Type B pancreatic cell (in vitro differentiated cells): Measurements from ENCODE around the gene FNDC3A. TPM values are rescaled to one million over a fixed set of nuclear protein-coding genes. Genes with fewer than 3 reads are reported as not detected.

Experiments used
- DNase-seq: peaks from one replicate; pipeline ENCODE4 v3.0.0; 2021; ENCODE audit warnings: mixed read lengths; ENCODE audit not compliant: unreplicated experiment; ENCODE audit errors: extremely low spot score
- H3K27ac Mint-ChIP-seq: 2 replicates; pipeline ENCODE4 v1.8.0; 2021; ENCODE audit warnings: mild to moderate bottlenecking, mixed read lengths
- H3K27me3 Mint-ChIP-seq: 2 replicates; pipeline ENCODE4 v1.8.0; 2021; ENCODE audit warnings: mixed read lengths
- H3K36me3 Mint-ChIP-seq: 2 replicates; pipeline ENCODE4 v1.8.0; 2021; ENCODE audit warnings: mixed read lengths
- H3K4me1 Mint-ChIP-seq: one replicate; pipeline ENCODE4 v1.8.0; 2021; ENCODE audit warnings: mixed read lengths; ENCODE audit not compliant: unreplicated experiment
- H3K4me3 Mint-ChIP-seq: 2 replicates; pipeline ENCODE4 v1.8.0; 2021; ENCODE audit warnings: mild to moderate bottlenecking, mixed read lengths
- H3K9me3 Mint-ChIP-seq: 2 replicates; pipeline ENCODE4 v1.8.0; 2021; ENCODE audit warnings: mixed read lengths
- total RNA-seq: library from RNA; stranded (reverse); gene quantifications from 2 replicates; pipeline ENCODE4 v1.2.1, GENCODE V29; 2021; ENCODE audit warnings: low replicate concordance
- TF ChIP-seq, protein P1 (sequence below): fragments of 200-600 bp; sonication (generic); conservative IDR thresholded peaks from 2 replicates; pipeline ENCODE4 v1.5.0; 2021; ENCODE audit warnings: antibody characterized with exemption, mild to moderate bottlenecking

FNDC3A gene
- total RNA-seq, 1 donor from 2014 or later, result 65.7 TPM

DNA sequence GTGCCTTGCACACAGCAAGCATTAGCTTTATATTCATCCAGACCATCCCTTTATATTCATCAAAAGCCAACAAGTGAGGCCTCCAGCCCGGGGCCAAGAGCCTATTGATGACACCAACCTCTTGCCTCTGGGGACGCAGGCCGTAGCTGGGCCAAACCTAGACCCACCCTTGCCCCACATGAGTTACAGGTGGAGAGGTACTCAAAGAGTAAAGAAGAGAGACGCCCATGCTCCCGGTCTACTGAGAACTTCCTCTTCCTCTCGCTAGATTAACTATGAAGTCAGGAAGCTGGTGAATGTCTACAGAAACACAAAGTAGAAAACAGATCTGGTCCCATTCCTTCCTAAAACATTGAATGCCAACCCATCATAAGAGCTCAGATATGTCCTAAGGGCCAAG lies 240.6 kb downstream of the FNDC3A start:
- Mint-ChIP-seq H3K27me3 (peaks cover 45% of the 10 kb centered on the region), H3K9me3 (no peaks in the 10 kb centered on the region), H3K4me3 (no peak overlapping the region), H3K36me3 (peaks cover 8% of the 10 kb centered on the region), H3K4me1 (peaks cover 4% of the 10 kb centered on the region), H3K27ac (no peak overlapping the region)
- no peak for DNase-seq
- TF ChIP-seq, protein P1, sequence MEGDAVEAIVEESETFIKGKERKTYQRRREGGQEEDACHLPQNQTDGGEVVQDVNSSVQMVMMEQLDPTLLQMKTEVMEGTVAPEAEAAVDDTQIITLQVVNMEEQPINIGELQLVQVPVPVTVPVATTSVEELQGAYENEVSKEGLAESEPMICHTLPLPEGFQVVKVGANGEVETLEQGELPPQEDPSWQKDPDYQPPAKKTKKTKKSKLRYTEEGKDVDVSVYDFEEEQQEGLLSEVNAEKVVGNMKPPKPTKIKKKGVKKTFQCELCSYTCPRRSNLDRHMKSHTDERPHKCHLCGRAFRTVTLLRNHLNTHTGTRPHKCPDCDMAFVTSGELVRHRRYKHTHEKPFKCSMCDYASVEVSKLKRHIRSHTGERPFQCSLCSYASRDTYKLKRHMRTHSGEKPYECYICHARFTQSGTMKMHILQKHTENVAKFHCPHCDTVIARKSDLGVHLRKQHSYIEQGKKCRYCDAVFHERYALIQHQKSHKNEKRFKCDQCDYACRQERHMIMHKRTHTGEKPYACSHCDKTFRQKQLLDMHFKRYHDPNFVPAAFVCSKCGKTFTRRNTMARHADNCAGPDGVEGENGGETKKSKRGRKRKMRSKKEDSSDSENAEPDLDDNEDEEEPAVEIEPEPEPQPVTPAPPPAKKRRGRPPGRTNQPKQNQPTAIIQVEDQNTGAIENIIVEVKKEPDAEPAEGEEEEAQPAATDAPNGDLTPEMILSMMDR, result no peak

DNA sequence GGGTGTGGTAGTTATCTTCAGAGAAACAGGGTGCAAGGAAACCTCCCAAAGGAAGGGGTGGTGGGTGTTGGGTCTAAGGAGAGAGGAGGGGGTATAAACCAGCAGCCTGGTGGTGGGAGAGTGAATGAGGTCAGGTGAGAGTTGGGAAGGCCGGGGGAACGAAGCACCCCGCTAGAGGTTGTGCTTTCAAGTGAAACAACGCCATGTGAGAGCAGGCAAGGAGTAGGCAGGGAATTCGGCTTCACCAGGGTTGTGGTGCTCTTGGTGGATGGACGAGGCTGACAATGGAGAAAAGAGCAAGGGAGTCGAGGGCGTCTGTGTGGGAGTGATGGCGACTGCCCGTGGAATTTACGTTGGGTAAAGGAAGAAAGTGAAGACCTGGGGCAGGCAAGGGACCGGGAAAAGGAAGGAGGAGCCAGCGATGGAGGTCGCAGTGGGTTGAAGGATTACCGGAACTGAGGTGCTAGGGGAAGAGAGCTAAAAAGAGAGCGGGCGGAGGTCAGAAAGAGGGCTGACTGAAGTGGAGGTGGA lies 242.3 kb downstream of the FNDC3A start:
- peak overlapping the region; percentile 81 for H3K4me3 Mint-ChIP-seq
- H3K27me3 Mint-ChIP-seq, result peaks cover 62% of the 10 kb centered on the region
- H3K9me3 Mint-ChIP-seq, result no peaks in the 10 kb centered on the region
- H3K36me3 Mint-ChIP-seq, result no peaks in the 10 kb centered on the region
- H3K4me1 Mint-ChIP-seq, result peaks cover 4% of the 10 kb centered on the region
- no peak overlapping the region for H3K27ac Mint-ChIP-seq
- TF ChIP-seq, protein P1, result no peak
- DNase-seq, result no peak

DNA sequence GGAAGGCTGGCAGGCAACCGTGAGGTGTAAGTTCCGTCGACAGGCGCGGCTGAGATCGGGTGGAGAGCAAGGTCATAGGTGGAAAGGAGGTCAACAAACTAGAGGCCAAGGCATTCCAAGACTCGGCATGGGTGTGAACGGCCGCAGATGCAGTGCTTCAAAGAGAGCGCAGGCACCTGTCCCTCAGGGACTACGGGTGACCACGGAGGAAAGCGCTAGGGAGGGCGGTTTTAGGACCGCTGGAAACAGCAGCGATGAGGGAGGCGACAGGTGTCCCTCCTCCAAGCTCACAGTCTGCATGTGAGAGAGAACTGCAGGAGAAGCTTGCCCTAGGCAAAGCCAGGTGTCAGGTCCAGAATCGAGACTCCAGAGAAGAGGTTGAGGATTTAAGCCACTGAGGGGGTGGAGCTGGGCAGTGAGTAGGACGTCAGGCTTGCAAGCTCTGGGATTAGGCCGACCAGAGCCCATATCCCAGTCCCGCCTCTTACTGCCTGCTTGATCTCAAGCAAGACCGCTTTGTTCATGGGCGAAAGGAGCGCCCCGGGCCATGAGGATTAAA lies 242.9 kb downstream of the FNDC3A start:
- H3K4me1 Mint-ChIP-seq, result peaks cover 4% of the 10 kb centered on the region
- no peaks in the 10 kb centered on the region for H3K36me3 Mint-ChIP-seq
- no peak for DNase-seq
- H3K4me3 Mint-ChIP-seq, result peak overlapping the region; percentile 81
- TF ChIP-seq, protein P1, result no peak
- H3K9me3 Mint-ChIP-seq, result no peaks in the 10 kb centered on the region
- H3K27me3 Mint-ChIP-seq, result peaks cover 68% of the 10 kb centered on the region
- H3K27ac Mint-ChIP-seq, result no peak overlapping the region

DNA sequence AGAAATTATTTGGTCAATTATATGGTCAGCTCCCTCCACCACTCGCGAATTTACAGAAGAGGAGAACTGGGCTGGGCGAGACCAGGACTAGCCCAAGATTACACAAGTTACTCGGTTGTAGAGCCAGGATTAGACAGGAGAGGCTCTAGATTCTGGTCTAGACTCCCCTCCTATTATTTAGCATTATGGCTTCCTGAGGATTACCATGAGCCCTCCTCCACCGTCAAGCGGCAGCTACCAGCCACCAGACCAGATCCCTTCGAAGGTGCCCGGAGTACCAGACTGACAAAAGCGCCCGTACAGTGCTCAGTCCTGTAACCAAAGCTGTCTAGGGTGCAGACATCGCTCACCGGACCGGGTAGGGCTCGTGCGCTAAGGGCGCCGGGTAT lies 243.9 kb downstream of the FNDC3A start:
- peaks cover 4% of the 10 kb centered on the region for H3K4me1 Mint-ChIP-seq
- no peaks in the 10 kb centered on the region for H3K36me3 Mint-ChIP-seq
- H3K9me3 Mint-ChIP-seq, result no peaks in the 10 kb centered on the region
- H3K27me3 Mint-ChIP-seq, result peaks cover 77% of the 10 kb centered on the region
- H3K4me3 Mint-ChIP-seq, result peak overlapping the region; percentile 79
- no peak overlapping the region for H3K27ac Mint-ChIP-seq
- DNase-seq, result no peak
- TF ChIP-seq, protein P1, result no peak

DNA sequence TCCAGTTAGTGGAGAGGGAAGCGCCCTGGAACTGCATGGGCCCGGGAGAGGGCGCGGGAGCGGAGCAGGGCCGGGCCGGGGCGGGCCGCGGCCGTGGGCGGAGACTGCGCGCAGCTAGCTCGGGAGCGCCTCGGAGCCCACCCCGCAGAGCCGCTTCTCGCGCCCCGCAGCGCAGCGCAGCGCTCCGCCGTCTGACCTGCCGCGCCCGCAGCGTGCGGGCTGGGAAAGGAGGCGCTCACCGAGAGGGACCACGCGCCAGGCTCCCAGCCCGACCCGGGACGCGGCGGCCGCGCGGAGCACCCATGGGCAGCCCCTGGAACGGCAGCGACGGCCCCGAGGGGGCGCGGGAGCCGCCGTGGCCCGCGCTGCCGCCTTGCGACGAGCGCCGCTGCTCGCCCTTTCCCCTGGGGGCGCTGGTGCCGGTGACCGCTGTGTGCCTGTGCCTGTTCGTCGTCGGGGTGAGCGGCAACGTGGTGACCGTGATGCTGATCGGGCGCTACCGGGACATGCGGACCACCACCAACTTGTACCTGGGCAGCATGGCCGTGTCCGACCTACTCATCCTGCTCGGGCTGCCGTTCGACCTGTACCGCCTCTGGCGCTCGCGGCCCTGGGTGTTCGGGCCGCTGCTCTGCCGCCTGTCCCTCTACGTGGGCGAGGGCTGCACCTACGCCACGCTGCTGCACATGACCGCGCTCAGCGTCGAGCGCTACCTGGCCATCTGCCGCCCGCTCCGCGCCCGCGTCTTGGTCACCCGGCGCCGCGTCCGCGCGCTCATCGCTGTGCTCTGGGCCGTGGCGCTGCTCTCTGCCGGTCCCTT lies 244.5 kb downstream of the FNDC3A start, which contains the start of gene MLNR:
Gene MLNR, plus strand, starts transcription at position 303 of the 820 bp plus-strand sequence. Its CDS starts 0 bp downstream, at position 303.
- Mint-ChIP-seq H3K4me1 (peaks cover 4% of the 10 kb centered on the region), H3K27ac (no peak within 1 kb of the TSS), H3K27me3 (peaks cover 83% of the 10 kb centered on the region), H3K4me3 (peak within 1 kb of the TSS; percentile 81), H3K36me3 (no peaks in the 10 kb centered on the region), H3K9me3 (no peaks in the 10 kb centered on the region)
- TF ChIP-seq, protein P1, result peak; percentile 64
- DNase-seq, result no peak
